HEK293 (cell line): ENCODE results near the gene UGT1A10.
"Not testable (repeated sequence)": the region's sequence is repeated elsewhere in the genome, so short reads cannot be mapped to it uniquely, and the experiment has no call there.

Experiments used
- CTCF ChIP-seq: fragments of 450-650 bp; formaldehyde crosslinking; IDR thresholded peaks from 2 replicates; pipeline ENCODE4 v1.5.1; 2016; ENCODE audit warnings: missing biosample characterization, missing genetic modification characterization
- ELK4 ChIP-seq: IDR thresholded peaks from 2 replicates; pipeline ENCODE4 v1.6.1; 2011; ENCODE audit warnings: mild to moderate bottlenecking, low read depth, low read length, borderline replicate concordance
- TCF7L2 ChIP-seq: IDR thresholded peaks from 2 replicates; pipeline ENCODE4 v1.6.1; 2011; ENCODE audit warnings: low read depth, mild to moderate bottlenecking, inconsistent platforms, low read length, moderate library complexity, borderline replicate concordance
- ZNF121 ChIP-seq: fragments of 450-650 bp; formaldehyde crosslinking; IDR thresholded peaks from 2 replicates; pipeline ENCODE4 v1.5.1; 2016; ENCODE audit warnings: missing biosample characterization, missing genetic modification characterization
- ZNF398 ChIP-seq: fragments of 450-650 bp; formaldehyde crosslinking; IDR thresholded peaks from 2 replicates; pipeline ENCODE4 v1.5.1; 2017; ENCODE audit warnings: missing biosample characterization, missing genetic modification characterization
- ZNF514 ChIP-seq: fragments of 450-650 bp; formaldehyde crosslinking; IDR thresholded peaks from 2 replicates; pipeline ENCODE4 v1.5.1; 2016; ENCODE audit warnings: missing biosample characterization, missing genetic modification characterization
- ZNF704 ChIP-seq: fragments of 450-650 bp; formaldehyde crosslinking; IDR thresholded peaks from 2 replicates; pipeline ENCODE4 v1.5.1; 2016; ENCODE audit warnings: missing biosample characterization, missing genetic modification characterization
- ZNF707 ChIP-seq: fragments of 450-650 bp; formaldehyde crosslinking; IDR thresholded peaks from 2 replicates; pipeline ENCODE4 v1.5.1; 2016; ENCODE audit warnings: missing biosample characterization, missing genetic modification characterization
- ZNF785 ChIP-seq: fragments of 450-650 bp; formaldehyde crosslinking; IDR thresholded peaks from 2 replicates; pipeline ENCODE4 v1.5.1; 2016; ENCODE audit warnings: missing biosample characterization, missing genetic modification characterization
- ZNF837 ChIP-seq: fragments of 450-650 bp; formaldehyde crosslinking; IDR thresholded peaks from 2 replicates; pipeline ENCODE4 v1.5.1; 2016; ENCODE audit warnings: missing biosample characterization, missing genetic modification characterization

- not testable (repeated sequence) for TF ChIP-seq CTCF; ELK4; TCF7L2; ZNF398 (tag by site-specific recombination); ZNF785 (tag by site-specific recombination); ZNF707 (tag by site-specific recombination); ZNF121; ZNF514 (tag by site-specific recombination); ZNF837 (tag by site-specific recombination); ZNF704 (tag by site-specific recombination)
Measured at GRCh38 chr2:233592706-233593105, 43.5 kb upstream of the UGT1A10 start.
